GM19240 (cell line): ENCODE results near the gene COQ8A.
"Not testable (repeated sequence)": the region's sequence is repeated elsewhere in the genome, so short reads cannot be mapped to it uniquely, and the experiment has no call there.

Experiments used
- DNase-seq: peaks from one replicate; pipeline ENCODE4 v3.0.0; 2011; ENCODE audit warnings: low spot score; ENCODE audit not compliant: insufficient read length

The COQ8A gene

DNA sequence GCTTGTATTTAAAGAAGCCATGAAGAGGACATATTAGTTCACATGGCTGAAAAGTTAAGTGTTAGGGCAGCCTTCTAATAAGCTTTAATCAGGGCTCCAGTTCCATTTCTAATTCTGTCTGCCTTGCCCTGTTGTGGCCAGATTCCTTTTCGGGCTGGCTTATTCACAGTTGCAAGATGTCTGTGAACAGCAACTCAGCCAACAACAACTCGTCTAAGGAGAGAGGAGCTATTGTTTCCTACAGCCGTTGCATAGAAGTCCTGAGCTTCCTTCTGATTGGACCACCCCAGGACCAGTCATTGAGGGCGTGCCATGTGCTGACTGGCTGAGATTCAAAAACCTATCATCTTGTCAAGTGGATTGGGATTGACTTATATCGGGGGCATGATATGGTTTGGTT is 18.6 kb upstream of the COQ8A start:
- DNase-seq, result no peak

DNA sequence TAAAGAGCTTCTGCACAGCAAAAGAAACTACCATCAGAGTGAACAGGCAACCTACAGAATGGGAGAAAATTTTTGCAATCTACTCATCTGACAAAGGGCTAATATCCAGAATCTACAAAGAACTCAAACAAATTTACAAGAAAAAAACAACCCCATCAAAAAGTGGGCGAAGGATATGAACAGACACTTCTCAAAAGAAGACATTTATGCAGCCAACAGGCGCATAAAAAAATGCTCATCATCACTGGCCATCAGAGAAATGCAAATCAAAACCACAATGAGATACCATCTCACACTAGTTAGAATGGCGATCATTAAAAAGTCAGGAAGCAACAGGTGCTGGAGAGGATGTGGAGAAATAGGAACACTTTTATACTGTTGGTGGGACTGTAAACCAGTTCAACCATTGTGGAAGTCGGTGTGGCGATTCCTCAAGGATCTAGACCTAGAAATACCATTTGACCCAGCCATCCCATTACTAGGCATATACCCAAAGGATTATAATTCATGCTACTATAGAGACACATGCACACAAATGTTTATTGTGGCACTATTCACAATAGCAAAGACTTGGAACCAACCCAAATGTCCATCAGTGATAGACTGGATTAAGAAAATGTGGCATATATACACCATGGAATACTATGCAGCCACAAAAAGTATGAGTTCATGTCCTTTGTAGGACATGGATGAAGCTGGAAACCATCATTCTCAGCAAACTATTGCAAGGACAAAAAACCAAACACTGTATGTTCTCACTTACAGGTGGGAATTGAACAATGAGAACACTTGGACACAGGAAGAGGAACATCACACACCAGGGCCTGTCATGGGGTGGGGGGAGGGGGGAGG is 10.6 kb upstream of the COQ8A start:
- not testable (repeated sequence) for DNase-seq

DNA sequence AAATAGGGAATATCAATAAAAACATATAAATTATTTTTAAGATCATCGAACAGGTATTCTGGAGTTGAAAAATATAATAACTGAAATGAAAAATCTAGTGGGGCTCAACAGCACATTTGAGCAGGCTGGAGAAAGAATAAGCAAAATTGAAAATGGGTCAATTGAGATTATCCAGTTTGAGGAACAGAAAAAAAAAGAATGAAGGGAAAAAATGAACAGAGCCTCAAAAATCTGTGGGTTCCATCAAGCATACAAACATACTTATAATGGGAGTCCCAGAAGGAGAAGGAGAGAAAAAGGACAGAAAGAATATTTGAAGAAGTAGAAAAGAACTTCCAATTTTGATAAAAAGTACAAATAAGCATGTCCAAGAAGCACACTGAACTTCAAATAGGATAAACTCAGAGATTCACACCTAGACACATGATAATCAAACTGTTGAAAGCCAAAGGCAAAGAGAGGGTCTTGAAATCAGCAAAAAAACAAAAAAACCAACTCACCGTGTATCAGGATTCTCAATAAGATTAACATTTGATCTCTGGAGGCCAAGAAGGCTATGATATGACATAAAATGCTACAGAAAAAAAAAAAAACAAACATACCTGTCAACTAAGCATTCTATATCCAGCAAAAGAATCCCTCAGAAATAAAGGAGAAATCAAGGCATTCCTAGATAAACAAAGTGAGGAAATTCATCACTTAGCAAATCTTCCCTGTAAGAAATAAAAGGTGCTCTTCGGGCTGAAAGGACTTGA is 5.4 kb upstream of the COQ8A start:
- no peak for DNase-seq

DNA sequence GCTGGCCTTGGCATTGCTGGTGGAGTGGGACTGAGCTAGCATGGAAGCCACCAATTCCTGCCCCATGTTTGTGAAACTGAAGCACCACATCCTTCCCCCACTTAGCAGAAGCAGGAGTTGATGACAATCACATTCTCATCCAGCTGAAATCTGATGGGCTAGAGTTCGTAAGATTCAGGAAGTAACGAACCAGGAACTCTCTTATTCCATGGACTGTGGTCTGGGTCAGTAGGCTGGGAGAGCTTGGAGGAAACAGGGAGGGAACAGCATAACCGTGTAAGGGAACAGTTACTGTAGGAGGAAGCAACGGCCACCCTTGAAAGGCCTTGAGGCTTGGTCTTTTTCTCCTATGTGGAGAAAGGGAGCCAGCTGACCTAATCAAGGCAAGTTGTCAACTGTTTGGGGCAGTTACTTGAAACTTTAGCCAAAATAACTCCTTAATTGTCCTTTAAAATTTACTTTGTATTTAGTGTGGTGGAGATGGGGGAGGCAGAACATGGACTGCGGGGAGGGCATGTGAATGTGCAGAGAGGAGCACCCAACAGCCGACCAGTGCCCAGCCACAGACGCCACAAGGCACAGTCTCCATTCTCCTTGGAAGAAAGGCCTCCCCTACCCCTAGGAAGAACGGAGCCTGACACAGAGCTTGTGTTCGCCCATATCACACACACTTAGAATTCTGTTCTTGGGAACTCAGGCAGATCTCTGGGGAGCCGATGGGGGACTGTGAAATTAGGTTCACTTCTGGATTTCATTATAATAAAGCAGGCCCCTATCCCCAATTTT is 2.0 kb upstream of the COQ8A start:
- DNase-seq, result no peak

DNA sequence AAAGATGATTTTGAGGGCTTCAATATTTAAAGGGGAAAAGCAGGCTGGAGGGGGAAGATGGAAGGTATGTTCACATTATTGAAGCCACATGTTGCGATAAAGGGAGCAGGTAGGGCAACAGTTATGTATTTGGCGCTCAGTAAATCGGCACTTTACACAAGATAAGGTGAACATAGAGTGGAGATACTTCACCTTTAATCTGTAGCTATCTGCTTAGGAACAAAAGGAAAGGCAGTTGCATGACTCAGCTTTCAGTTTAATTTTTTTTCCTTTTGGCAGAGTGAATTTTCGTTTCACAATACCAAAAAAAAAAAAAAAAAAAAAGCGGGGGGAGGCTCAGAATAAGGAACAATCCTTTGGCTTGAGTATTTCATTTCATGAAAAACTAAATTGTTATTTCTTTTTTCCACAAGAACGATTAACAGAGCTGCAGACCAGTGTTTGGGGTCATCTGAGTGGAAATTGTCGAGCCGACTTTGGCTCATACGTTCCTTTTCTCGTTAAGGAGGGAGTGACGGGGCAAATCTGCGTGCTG is 1.1 kb upstream of the COQ8A start:
- DNase-seq, result no peak

DNA sequence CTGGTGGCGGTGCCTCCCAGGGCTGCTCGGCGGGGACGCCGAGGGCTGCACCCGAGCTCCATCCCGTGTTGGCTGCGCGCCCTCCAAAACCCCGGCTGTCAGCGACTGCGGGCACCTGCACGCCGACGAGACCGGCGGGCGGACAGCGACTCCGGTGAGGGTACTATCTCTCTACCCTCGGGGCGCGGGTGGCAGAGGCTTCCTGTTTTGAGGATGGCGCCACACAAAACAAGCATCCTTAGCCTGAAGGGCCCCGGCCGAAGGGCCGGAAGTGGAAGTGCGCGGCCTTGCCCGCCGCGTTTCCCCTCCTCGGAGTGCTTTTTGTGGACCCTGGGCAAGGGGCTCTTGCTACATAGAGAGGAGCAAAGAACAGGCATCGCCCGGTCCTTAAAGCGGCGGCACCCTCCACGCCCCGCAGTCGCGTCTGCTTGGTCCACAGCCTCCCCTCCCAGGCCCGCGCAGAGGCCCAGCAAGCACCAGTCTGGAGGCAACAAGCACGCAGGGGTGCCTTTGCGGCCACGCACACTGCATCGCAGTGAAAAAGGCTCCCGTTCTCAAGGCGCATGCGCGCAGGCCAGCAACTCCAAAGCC is 561 bp upstream of the COQ8A start:
- DNase-seq, result no peak

DNA sequence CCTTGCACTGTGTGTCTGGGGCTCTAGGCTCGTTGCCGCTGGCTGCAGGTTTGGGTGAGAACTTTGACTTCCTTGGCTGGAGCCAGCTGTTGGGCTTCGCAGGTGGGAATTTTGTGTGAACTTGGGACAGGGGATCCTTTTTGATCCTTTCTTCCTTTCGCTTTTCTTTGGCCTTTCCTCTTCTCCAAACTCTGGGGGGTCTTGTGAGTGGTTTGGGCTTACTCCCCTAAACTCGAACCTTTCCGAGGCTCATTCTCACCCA is 643 bp downstream of the COQ8A start:
- no peak for DNase-seq

DNA sequence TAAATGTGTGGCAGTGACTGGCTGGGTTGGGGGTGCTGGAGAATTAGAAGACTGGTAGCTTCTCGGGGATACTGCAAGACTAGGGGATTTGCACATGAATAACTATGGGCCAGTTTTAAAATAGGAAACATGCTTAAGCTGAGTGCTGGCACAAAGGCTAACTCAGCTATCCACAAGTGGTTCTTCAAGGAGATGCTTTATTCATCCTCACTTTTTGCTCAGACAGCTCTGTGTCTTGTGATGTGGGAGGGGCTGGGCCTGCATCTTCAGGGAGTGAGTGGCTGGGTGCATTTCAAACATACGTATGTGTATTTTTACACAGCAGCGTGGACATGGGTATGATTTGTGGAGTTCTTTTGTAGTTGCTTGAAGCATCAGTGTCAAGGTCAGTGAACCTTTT is 2.3 kb downstream of the COQ8A start:
- no peak for DNase-seq

DNA sequence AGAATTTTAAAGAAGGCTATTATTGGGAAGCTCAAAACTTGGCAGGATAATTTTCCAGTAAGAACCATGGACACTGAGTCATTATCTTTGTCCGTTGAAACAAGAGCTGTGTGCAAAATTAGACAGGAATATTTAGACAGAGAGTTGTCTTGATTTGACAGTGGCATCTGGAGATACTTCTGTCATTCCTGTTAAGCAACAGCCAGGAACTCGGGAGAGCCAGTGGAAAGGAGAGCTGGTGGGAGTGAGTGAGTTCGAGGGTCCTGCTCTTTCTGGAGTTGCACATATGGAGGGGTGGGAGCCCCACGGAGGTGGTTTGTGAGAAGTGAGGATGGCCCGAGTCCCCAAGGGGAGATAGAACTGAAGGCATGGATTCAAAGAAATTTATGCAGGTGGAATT is 3.1 kb downstream of the COQ8A start:
- DNase-seq, result no peak

DNA sequence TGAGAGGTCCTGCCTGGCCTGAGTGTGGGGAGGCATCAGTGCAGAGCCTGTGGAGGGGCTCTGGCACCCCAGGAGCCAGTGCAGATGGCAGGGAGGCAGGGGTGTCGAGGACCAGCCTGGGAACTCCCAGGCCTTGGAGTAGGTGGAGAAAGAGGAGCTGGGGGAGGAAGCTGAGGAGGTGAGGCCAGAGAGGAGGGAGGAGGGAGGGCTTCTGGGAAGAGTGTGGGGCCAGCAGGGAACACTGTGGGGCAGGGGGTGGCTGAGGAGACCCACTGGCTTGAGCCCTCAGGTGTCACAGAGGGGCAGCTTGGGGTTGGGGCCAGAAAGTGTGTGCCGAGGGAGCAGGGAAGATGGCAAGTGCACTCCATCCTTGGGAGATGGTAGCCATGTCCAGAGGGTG is 3.8 kb downstream of the COQ8A start:
- no peak for DNase-seq

DNA sequence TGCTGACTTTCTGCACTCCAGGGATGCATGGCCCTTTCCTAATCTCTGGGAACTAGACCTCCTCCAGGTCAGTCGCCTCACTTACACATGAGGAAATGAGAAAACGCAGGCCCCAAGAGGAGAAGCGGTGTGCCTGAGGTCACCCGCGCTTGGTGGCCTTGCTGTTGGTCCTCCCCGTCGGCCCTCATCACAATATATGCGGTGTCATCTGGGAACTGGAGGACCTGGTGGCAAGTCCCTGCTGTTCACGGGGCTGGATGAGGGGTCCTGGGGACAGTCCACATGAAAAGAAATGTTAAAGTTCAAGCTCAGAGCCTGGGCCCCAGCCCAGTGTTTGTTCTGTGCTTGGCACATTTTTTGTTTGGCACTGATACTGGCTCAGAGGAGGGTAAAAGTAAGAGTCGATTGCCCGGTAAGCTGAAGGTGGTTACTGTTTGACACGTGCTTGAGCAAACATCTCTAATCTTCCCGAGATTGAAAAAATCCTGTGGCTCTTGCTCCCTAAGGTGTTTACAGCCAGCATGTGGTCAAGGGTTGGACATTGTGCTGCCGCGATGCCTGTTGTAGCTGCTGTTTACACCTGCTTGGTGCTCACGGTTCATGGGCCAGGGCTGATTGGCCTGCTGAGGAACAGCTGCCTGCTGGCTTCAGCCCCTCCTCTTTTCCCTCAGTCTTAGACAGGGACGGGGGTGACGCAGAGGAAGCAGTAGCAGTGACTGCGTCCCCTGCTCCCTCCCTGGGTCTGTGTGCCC is 5.2 kb downstream of the COQ8A start:
- no peak for DNase-seq

DNA sequence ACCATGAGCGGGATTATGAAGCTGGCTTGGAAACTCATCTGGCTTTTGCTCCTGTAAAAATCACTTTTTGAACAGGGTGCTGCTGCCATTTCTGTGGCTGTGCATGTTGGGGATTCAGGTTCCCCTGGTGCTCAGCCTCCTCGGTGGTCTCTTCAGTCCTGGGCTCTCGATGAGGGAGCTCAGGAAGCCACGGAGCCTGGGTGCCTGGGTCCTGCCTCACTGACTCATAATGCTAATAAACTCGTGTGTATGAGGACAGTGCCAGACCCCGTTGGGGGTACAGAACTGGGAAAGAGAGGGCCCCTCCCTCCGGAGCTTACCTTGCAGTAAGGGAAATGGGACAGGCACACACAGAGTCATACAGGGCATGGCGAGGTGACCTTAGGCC is 5.8 kb downstream of the COQ8A start:
- no peak for DNase-seq

DNA sequence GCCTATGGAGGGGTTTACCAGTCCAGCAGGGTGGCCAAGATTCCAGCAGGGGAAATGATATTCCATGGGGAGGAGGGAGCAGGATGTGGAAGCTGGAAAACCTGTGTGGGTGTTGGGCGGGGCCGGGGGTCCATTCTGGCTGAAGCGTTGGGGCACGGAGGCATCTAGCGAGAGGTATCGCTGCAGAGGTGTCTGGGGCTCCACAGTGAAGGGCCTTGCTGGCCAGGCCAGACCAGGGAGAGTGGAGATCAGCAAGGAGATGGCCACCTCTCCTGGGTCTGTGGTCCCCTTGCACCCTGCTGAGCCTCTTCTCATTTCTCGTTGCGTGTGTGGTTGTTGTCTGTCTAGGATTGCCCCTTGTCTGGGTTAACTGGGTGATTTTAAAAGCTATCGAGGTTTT is 6.2 kb downstream of the COQ8A start:
- no peak for DNase-seq

DNA sequence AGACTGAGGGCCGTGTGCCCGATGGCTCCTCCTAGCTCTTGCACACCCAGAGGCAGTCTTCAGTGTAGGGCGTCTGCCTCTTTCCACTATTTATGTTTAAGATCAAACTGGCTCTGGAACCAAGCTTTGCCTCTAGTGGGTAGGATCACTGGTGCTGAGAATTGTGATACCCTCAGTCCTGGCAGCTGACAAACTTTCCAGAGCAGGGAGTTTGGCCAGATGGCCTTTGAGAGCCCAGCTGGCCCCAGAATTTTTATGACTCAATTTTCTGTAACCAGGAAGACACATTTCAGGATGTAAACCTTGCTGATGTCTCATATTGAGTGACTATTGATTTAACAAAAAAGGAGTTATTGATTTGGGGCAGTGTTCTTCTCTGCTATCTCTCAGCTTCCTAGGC is 6.7 kb downstream of the COQ8A start:
- no peak for DNase-seq

DNA sequence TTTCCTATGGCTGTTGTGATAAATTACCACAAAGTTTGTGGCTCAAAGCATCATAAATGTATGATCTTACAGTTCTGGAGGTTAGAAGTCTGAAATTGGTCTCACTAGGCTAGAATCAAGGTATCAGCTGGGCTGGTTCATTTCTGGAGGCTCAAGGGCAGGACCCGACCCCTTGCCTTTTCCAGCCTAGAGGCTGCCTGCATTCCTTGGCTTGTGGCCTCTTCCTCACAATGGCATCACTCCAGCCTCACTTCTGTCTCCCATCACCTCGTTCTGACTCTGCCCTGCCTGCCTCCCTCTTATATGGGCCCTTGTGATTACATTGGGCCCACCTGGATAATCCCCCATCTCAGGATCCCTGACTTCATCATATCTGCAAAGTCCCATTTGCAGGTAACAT is 8.0 kb downstream of the COQ8A start:
- DNase-seq, result no peak

DNA sequence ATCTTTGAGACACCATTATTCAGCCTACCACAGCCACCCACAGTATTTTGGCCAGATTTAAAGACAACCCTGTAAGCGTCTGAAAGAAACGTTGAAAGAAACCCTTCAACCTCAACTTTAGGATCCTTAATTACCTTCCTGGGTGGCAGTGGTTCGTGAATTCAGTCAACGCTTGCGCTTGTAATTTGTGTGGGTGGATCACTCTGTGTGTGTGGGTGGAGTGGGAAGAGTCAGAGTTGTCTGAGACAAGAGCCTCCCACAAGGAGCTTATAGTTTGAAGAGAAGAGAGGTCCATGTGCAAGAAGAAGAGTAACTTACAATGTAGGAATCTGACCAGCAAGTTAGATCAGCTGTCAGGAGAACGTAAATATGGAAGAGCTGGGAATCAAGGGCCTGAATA is 8.4 kb downstream of the COQ8A start:
- DNase-seq, result no peak

DNA sequence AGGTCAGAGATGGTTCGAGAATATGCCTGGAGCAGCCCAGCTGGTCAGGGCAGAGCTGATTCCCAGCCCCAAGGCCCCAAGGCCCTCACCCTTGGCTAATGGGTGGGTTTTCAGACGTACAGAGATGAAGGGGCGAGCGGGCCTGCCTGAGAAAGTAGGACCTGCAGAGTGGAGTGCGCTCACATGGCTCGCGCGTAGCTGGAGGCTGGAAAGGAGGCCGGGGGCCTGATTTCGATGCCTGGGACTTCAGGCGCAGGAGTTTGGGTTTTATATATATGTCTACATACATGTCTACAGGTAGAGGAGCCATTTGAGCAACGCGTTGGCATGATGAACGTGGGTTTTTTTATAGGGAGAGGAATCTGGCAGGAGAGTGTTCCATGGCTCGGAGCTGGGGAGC is 8.9 kb downstream of the COQ8A start:
- DNase-seq, result no peak

DNA sequence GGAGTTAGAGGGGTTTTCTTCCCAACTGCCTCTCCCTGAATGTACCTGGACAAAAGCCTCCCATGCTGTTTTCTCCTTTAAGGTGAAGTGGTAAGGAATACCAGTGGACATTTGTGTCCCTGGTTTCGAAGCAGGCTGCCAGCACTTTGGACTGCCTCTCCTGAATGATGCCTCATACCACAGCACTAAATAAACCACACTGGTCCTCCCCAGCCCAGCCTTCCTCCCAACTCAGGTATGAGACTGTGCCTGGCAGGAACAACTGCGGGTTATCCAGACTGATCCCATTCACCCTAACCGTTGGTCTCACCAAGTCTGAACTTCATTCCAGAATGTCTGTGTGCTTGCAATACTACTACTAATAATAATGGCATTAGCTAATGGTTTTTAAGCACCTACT is 9.3 kb downstream of the COQ8A start:
- no peak for DNase-seq

DNA sequence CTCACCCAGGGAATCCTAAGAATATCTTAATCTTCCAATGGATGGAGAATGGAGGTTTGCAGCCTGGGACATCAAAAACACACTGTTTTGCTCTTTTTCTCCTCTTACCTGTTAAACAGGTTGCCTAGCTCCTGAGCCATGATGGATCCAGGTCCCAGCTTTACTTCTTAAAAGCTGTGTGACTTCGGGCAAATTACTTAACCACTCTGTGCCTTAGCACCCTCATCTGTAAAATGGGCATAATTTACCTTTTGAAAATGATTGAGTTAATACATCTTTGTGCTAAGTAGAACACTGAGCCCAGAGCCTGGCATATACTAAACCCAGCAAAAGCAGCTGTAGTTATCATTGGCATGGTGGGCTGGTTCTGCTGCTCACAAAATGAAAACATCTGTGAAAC is 10.2 kb downstream of the COQ8A start:
- no peak for DNase-seq

DNA sequence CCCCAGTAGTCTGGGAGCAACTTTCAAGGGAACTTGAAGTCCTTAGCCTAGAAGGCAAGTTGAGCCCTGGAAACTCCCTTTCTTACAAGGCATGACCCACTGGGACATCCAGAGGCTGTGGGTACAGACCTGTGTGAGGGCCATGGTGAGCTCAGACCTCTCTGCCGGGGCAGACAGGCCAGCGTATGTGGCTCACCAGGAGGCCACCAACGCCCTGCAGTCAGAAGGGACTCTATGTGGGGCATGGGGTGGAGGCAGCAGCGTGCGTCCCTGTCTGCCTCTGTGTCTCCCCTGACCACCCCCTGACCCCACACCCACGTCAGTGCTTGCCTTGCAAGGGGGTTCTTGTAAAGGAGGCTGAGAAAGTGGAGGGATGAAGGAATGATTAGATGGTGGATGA is 10.8 kb downstream of the COQ8A start:
- no peak for DNase-seq
